H1 (cell line): ENCODE data around the gene RPTOR. TPM values are rescaled to one million over a fixed set of nuclear protein-coding genes. Genes with fewer than 3 reads are reported as not detected.

ENCODE experiments used
- CTCF ChIA-PET: fragments of 300-600 bp; sonication (Branson Sonifier 250); formaldehyde crosslinking; loops from one replicate; lab custom pipeline; 2021; ENCODE audit not compliant: partially characterized antibody; lab: Charles Lee
- POLR2A ChIA-PET: fragments of 300-600 bp; sonication (Branson Sonifier 250); formaldehyde crosslinking; loops from one replicate; lab custom pipeline; 2021; ENCODE audit warnings: inconsistent platforms; ENCODE audit not compliant: partially characterized antibody; lab: Charles Lee
- DNase-seq, 2 experiments: peaks; one replicate each; pipeline versions ENCODE4 v3.0.0 to v3.0.0-alpha.2; 2010 to 2022; ENCODE audit warnings: low spot score in 2 of 2, low read depth in 1 of 2, mixed read lengths in 1 of 2
- FAIRE-seq: peaks from 2 replicates; lab custom pipeline; 2011; peaks lifted over from hg19 to GRCh38; lab: Jason Lieb, UNC
- H2AFZ ChIP-seq: 2 replicates; pipeline ENCODE4 v1.8.1; 2012; ENCODE audit warnings: low read length, inconsistent platforms
- H2AK5ac ChIP-seq: 2 replicates; pipeline ENCODE4 v1.6.1; 2013; ENCODE audit warnings: low read depth, low read length
- H2BK120ac ChIP-seq: replicated peaks from 2 replicates; pipeline ENCODE3; 2013; ENCODE audit warnings: low read depth, low read length, inconsistent platforms
- H2BK12ac ChIP-seq: 2 replicates; pipeline ENCODE4 v1.6.1; 2013; ENCODE audit warnings: low read depth, low read length
- H2BK15ac ChIP-seq: 2 replicates; pipeline ENCODE4 v1.6.1; 2013; ENCODE audit warnings: low read length
- H2BK20ac ChIP-seq: 2 replicates; pipeline ENCODE4 v1.6.1; 2013; ENCODE audit warnings: low read length
- H2BK5ac ChIP-seq: 2 replicates; pipeline ENCODE4 v1.6.1; 2013; ENCODE audit warnings: low read depth, low read length
- H3K14ac ChIP-seq: 2 replicates; pipeline ENCODE4 v1.6.1; 2013; ENCODE audit warnings: inconsistent platforms; ENCODE audit not compliant: insufficient read length
- H3K18ac ChIP-seq: 2 replicates; pipeline ENCODE4 v1.6.1; 2013; ENCODE audit warnings: low read length; ENCODE audit errors: extremely low read depth
- H3K23ac ChIP-seq: 2 replicates; pipeline ENCODE4 v1.6.1; 2013; ENCODE audit warnings: inconsistent platforms; ENCODE audit not compliant: insufficient read length
- H3K23me2 ChIP-seq: 2 replicates; pipeline ENCODE4 v1.6.1; 2013; ENCODE audit warnings: low read depth, low read length
- H3K27ac ChIP-seq: 2 replicates; pipeline ENCODE4 v1.6.1; 2011; ENCODE audit warnings: low read depth, low read length, inconsistent platforms
- H3K27me3 ChIP-seq, 4 experiments: replicated peaks in 1 of 4; 1 replicate in 1 of 4; 2 replicates in 3 of 4; pipeline versions ENCODE4 v1.6.1 to v1.8.1; 2011 to 2013; ENCODE audit warnings: low read length in 3 of 4, mild to moderate bottlenecking in 3 of 4, inconsistent platforms in 2 of 4, mixed read lengths in 2 of 4, moderate library complexity in 1 of 4; ENCODE audit not compliant: control insufficient read depth in 3 of 4, insufficient read depth in 3 of 4; ENCODE audit errors: extremely low read depth in 1 of 4
- H3K36me3 ChIP-seq, 4 experiments: 2 replicates each; pipeline versions ENCODE4 v1.6.1 to v1.8.1; 2011 to 2013; ENCODE audit warnings: mild to moderate bottlenecking in 4 of 4, low read length in 3 of 4, moderate library complexity in 2 of 4, control low read depth in 1 of 4, inconsistent platforms in 1 of 4; ENCODE audit not compliant: insufficient read depth in 4 of 4, control insufficient read depth in 2 of 4
- H3K4ac ChIP-seq: replicated peaks from 2 replicates; pipeline ENCODE3; 2013; ENCODE audit warnings: low read length, low read depth, mixed read lengths, inconsistent platforms; ENCODE audit not compliant: insufficient read length
- H3K4me1 ChIP-seq, 4 experiments: replicated peaks in 1 of 4; 1 replicate in 1 of 4; 2 replicates in 3 of 4; pipeline versions ENCODE4 v1.6.1 to v1.8.1; 2011 to 2013; ENCODE audit warnings: low read length in 3 of 4, inconsistent platforms in 2 of 4, mixed read lengths in 1 of 4; ENCODE audit not compliant: insufficient read depth in 4 of 4, control insufficient read depth in 3 of 4
- H3K4me2 ChIP-seq, 2 experiments: 2 replicates each; pipeline versions ENCODE4 v1.6.1 to v1.8.1; 2011 to 2013; ENCODE audit warnings: low read depth in 2 of 2, low read length in 2 of 2, control low read depth in 1 of 2, inconsistent platforms in 1 of 2, mild to moderate bottlenecking in 1 of 2; ENCODE audit not compliant: insufficient read depth in 1 of 2
- H3K4me3 ChIP-seq, 4 experiments: fragments of 200-600, 300-600 bp in 1 of 4; sonication (generic), shearing (Covaris generic), sonication (Bioruptor Twin) in 1 of 4; 2 replicates each; pipeline versions ENCODE4 v1.5.1 to v1.8.1; 2011 to 2016; ENCODE audit warnings: low read length in 4 of 4, low read depth in 3 of 4, control low read depth in 2 of 4, inconsistent platforms in 2 of 4, mild to moderate bottlenecking in 2 of 4, mixed read lengths in 1 of 4, moderate library complexity in 1 of 4; ENCODE audit not compliant: insufficient read depth in 2 of 4; ENCODE audit errors: extremely low read depth in 1 of 4
- H3K56ac ChIP-seq: replicated peaks from 2 replicates; pipeline ENCODE3; 2013; ENCODE audit warnings: low read depth, mild to moderate bottlenecking, mixed read lengths, low read length, inconsistent platforms; ENCODE audit not compliant: insufficient read length
- H3K79me1 ChIP-seq: 2 replicates; pipeline ENCODE4 v1.6.1; 2013; ENCODE audit warnings: low read depth, low read length, control low read depth
- H3K79me2 ChIP-seq, 2 experiments: 2 replicates each; pipeline versions ENCODE4 v1.6.1 to v1.8.1; 2012 to 2013; ENCODE audit warnings: low read length in 2 of 2, mild to moderate bottlenecking in 2 of 2, inconsistent platforms in 1 of 2; ENCODE audit not compliant: insufficient read depth in 2 of 2, control insufficient read depth in 1 of 2
- H3K9ac ChIP-seq, 4 experiments: replicated peaks in 1 of 4; 1 replicate in 1 of 4; 2 replicates in 3 of 4; pipeline versions ENCODE4 v1.6.1 to v1.8.1; 2011 to 2013; ENCODE audit warnings: low read depth in 3 of 4, low read length in 3 of 4, control low read depth in 2 of 4, mild to moderate bottlenecking in 2 of 4, moderate library complexity in 2 of 4, inconsistent platforms in 1 of 4; ENCODE audit errors: extremely low read depth in 1 of 4
- H3K9me3 ChIP-seq, 2 experiments: 2 replicates each; pipeline versions ENCODE4 v1.6.1 to v1.8.1; 2012 to 2013; ENCODE audit warnings: mild to moderate bottlenecking in 2 of 2, moderate library complexity in 2 of 2, control low read depth in 1 of 2, inconsistent platforms in 1 of 2, low read depth in 1 of 2, low read length in 1 of 2, mixed read lengths in 1 of 2; ENCODE audit not compliant: insufficient read depth in 2 of 2
- H4K20me1 ChIP-seq, 2 experiments: replicated peaks in 1 of 2; 2 replicates each; pipeline versions ENCODE3 to v1.8.1; 2011 to 2013; ENCODE audit warnings: inconsistent platforms in 2 of 2, low read length in 2 of 2, mild to moderate bottlenecking in 1 of 2; ENCODE audit not compliant: insufficient read depth in 2 of 2, control insufficient read depth in 1 of 2
- H4K5ac ChIP-seq: 2 replicates; pipeline ENCODE4 v1.6.1; 2013; ENCODE audit warnings: low read length, low read depth, mixed read lengths, inconsistent platforms; ENCODE audit not compliant: insufficient read length
- H4K8ac ChIP-seq: 2 replicates; pipeline ENCODE4 v1.8.0; 2013; ENCODE audit warnings: mild to moderate bottlenecking, moderate library complexity, low read length, inconsistent platforms; ENCODE audit not compliant: insufficient read depth; ENCODE audit errors: extremely low read depth
- H4K91ac ChIP-seq: replicated peaks from 2 replicates; pipeline ENCODE3; 2013; ENCODE audit warnings: low read length, mixed read lengths, inconsistent platforms; ENCODE audit not compliant: insufficient read length
- CHD1 ChIP-seq: IDR thresholded peaks from 2 replicates; pipeline ENCODE4 v1.6.1; 2012; ENCODE audit warnings: low read depth, low read length, improper control_type of control experiment
- FOSL1 ChIP-seq: IDR thresholded peaks from 2 replicates; pipeline ENCODE4 v1.6.1; 2011; ENCODE audit warnings: mild to moderate bottlenecking, low read depth, low read length, moderate library complexity; ENCODE audit not compliant: insufficient read depth
- HDAC6 ChIP-seq: IDR thresholded peaks from one replicate; pipeline ENCODE4 v1.7.1; 2012; ENCODE audit warnings: low read depth, mild to moderate bottlenecking, inconsistent platforms, low read length, moderate library complexity
- RFX5 ChIP-seq: IDR thresholded peaks from 2 replicates; pipeline ENCODE4 v1.6.1; 2011; ENCODE audit warnings: low read depth, low read length, improper control_type of control experiment, borderline replicate concordance
- SIRT6 ChIP-seq: IDR thresholded peaks from one replicate; pipeline ENCODE4 v1.7.1; 2012; ENCODE audit warnings: low read length, inconsistent platforms
- TCF12 ChIP-seq: IDR thresholded peaks from 2 replicates; pipeline ENCODE4 v1.6.1; 2011; ENCODE audit warnings: low read depth, mild to moderate bottlenecking, low read length
- WGBS, 2 experiments: shearing (Covaris generic) in 1 of 2; methylation state at CpG; one replicate each; pipeline versions ENCODE4 v1.1.6 to v1.1.7; 2013 to 2015; ENCODE audit warnings: low lambda C conversion rate in 2 of 2, mixed read lengths in 2 of 2, inconsistent platforms in 1 of 2, low coverage in 1 of 2, missing lambda C conversion rate in 1 of 2; ENCODE audit not compliant: insufficient replicate concordance in 2 of 2, insufficient coverage in 1 of 2, insufficient read length in 1 of 2; ENCODE audit errors: extremely low coverage in 1 of 2, missing lambda C conversion rate in 1 of 2; 5-methylcytosine and 5-hydroxymethylcytosine counted together
- polyA plus RNA-seq, 7 experiments: library from polyadenylated mRNA; depleted of rRNA in 3 of 7; stranded (reverse) in 5 of 7; unstranded in 2 of 7; fragments of >200 nt in 5 of 7; fragments of 200-250 nt in 2 of 7; gene quantifications; 1 replicate in 5 of 7; 2 replicates in 1 of 7; 4 replicates in 1 of 7; pipeline versions ENCODE4 v1.2.1 to v1.2.3, GENCODE V29; 2011 to 2013; ENCODE audit warnings: missing spikeins in 2 of 7, mixed read lengths in 2 of 7
- total RNA-seq: library from RNA; stranded (reverse); fragmentation: NEBNext Ultra II Directional; extraction: Animal tissue kit (Norgen Biotek cat#: 25700); gene quantifications from 2 replicates; pipeline ENCODE4 v1.2.1, GENCODE V29; 2021
- TF ChIP-seq, protein P1 (sequence below): IDR thresholded peaks from 2 replicates; pipeline ENCODE4 v1.6.1; 2012; ENCODE audit warnings: inconsistent platforms

RPTOR gene
- total and polyA plus RNA-seq, 2 of the 8 experiments (the other 6 are each of a cell fraction or from before 2014, with no cell fraction given): 6.9 to 28.7 TPM

- H2AFZ ChIP-seq: no peak overlapping the region
- no peak overlapping the region for H3K4me3 ChIP-seq
- H3K9ac ChIP-seq: no peak overlapping the region
- no peak overlapping the region for H4K5ac ChIP-seq
- no peak overlapping the region for H3K56ac ChIP-seq
- no peak overlapping the region for H3K18ac ChIP-seq
- no peaks in the 10 kb centered on the region for H3K79me1 ChIP-seq
- no peak overlapping the region for H3K14ac ChIP-seq
- no peak overlapping the region for H2BK120ac ChIP-seq
- TF ChIP-seq TCF12: no peak
- TF ChIP-seq FOSL1: no peak
- no peak for TF ChIP-seq HDAC6
- TF ChIP-seq, protein P1, sequence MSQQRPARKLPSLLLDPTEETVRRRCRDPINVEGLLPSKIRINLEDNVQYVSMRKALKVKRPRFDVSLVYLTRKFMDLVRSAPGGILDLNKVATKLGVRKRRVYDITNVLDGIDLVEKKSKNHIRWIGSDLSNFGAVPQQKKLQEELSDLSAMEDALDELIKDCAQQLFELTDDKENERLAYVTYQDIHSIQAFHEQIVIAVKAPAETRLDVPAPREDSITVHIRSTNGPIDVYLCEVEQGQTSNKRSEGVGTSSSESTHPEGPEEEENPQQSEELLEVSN: no peak
- no peak for TF ChIP-seq CHD1
- TF ChIP-seq RFX5: no peak
- no peak for TF ChIP-seq SIRT6
- ChIA-PET CTCF (interaction anchor here (1.0 to 2.7 kb wide), 3 partner anchors 18 to 86 kb away, joined by 3 to 8 read pairs (median 4); no protein-coding TSS in a partner anchor), POLR2A (no interaction called here)
- H4K20me1 ChIP-seq: no peaks in the 10 kb centered on the region
- no peak overlapping the region for H4K91ac ChIP-seq
- H4K8ac ChIP-seq: no peak overlapping the region
- H3K4me2 ChIP-seq: no peak overlapping the region
- H3K36me3 ChIP-seq: no peaks in the 10 kb centered on the region
- no peaks in the 10 kb centered on the region for H3K9me3 ChIP-seq
- no peak overlapping the region for H3K27ac ChIP-seq
- H3K23me2 ChIP-seq: peaks cover 6% of the 10 kb centered on the region; the same call in 1 of the 2 replicates
- no peak overlapping the region for H2BK15ac ChIP-seq
- no peaks in the 10 kb centered on the region for H3K79me2 ChIP-seq
- H3K4ac ChIP-seq: no peak overlapping the region
- peaks cover 0 to 10% (median 1%) of the 10 kb centered on the region in 4 experiments; a peak in 4 of 7 replicates for H3K4me1 ChIP-seq
- H2AK5ac ChIP-seq: no peak overlapping the region
- FAIRE-seq (no peak), DNase-seq (no peak)
- WGBS, 2 experiments: 93% methylated on average over 12 of the region's 17 CpGs; no CpG with 5 or more reads in 1 of the 2 experiments
- no peak overlapping the region for H2BK12ac ChIP-seq
- H3K23ac ChIP-seq: no peak overlapping the region
- no peak overlapping the region for H2BK5ac ChIP-seq
- H2BK20ac ChIP-seq: no peak overlapping the region
- peaks cover 0 to 9% (median 4%) of the 10 kb centered on the region in 4 experiments; a peak in 6 of 7 replicates for H3K27me3 ChIP-seq
Measured at GRCh38 chr17:80983545-80983944, 438.9 kb downstream of the RPTOR start.
